Keratinocyte (primary cell): ENCODE data around the gene GRK5.

Experiments
- CTCF ChIP-seq, 3 experiments: IDR thresholded peaks in 1 of 3; conservative IDR thresholded peaks in 1 of 3; optimal IDR thresholded peaks in 1 of 3; 2 replicates in 2 of 3; 3 replicates in 1 of 3; pipeline versions ENCODE3 to v1.5.1; 2011; ENCODE audit warnings: low read length in 3 of 3, mild to moderate bottlenecking in 3 of 3, moderate library complexity in 2 of 3, control low read depth in 1 of 3, inconsistent platforms in 1 of 3; ENCODE audit not compliant: insufficient read depth in 2 of 3; ENCODE audit errors: extremely low read depth in 1 of 3
- EZH2 ChIP-seq: IDR thresholded peaks from one replicate; pipeline ENCODE4 v1.6.1; 2012; ENCODE audit warnings: inconsistent platforms, mild to moderate bottlenecking, low read length, moderate library complexity

GRCh38 chr10:119349937-119350501, 142.6 kb downstream of the GRK5 start:
- no peak for TF ChIP-seq EZH2
- no peak for TF ChIP-seq CTCF (optimal IDR thresholded peaks at IDR 0.05 in 1 of 3, IDR thresholded peaks at IDR 0.05 in 1 of 3, conservative IDR thresholded peaks at IDR 0.05 in 1 of 3; ENCODE audit: extremely low read depth in 1 of 3, insufficient read depth in 2 of 3, low read length in 3 of 3)
